ENCODE measurements around the gene VPREB3.

- TF ChIP-seq CTCF (conservative IDR thresholded peaks at IDR 0.05) (no peak), ZFX (IDR thresholded peaks at IDR 0.05) (no peak)
These were observed 46.0 kb downstream of the VPREB3 start for GRCh38 chr22:23708270-23708669.
